ENCODE results near the gene KRT5.

GRCh38 chr12:52530366-52530765 is 10.2 kb upstream of the KRT5 start:
- TF ChIP-seq CTCF (conservative IDR thresholded peaks at IDR 0.05; ENCODE audit: low read depth in 2 of 2) (no peak), EZH2 (IDR thresholded peaks at IDR 0.05; ENCODE audit: low read depth, unreplicated experiment) (no peak), CREB1 (CRISPR knock-in tag; IDR thresholded peaks at IDR 0.05; ENCODE audit: low read depth) (no peak), REST (IDR thresholded peaks at IDR 0.05; ENCODE audit: unreplicated experiment) (no peak), NANOG (IDR thresholded peaks at IDR 0.05; ENCODE audit: borderline replicate concordance) (no peak), POLR2AphosphoS5 (IDR thresholded peaks at IDR 0.05; ENCODE audit: low read depth) (no peak), EZH2phosphoT487 (IDR thresholded peaks at IDR 0.05; ENCODE audit: unreplicated experiment) (no peak), JUNB (IDR thresholded peaks at IDR 0.05; ENCODE audit: unreplicated experiment) (no peak)
- TF ChIP-seq, protein P1, sequence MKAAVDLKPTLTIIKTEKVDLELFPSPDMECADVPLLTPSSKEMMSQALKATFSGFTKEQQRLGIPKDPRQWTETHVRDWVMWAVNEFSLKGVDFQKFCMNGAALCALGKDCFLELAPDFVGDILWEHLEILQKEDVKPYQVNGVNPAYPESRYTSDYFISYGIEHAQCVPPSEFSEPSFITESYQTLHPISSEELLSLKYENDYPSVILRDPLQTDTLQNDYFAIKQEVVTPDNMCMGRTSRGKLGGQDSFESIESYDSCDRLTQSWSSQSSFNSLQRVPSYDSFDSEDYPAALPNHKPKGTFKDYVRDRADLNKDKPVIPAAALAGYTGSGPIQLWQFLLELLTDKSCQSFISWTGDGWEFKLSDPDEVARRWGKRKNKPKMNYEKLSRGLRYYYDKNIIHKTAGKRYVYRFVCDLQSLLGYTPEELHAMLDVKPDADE (IDR thresholded peaks at IDR 0.05), result no peak
